T-helper 22 cell (primary cell): Measurements from ENCODE around the gene SUMF2.
"Not testable (repeated sequence)": the region's sequence is repeated elsewhere in the genome, so short reads cannot be mapped to it uniquely, and the experiment has no call there.

Experiments
- DNase-seq: peaks from one replicate; pipeline ENCODE4 v3.0.0-alpha.2; 2020; ENCODE audit warnings: low read depth

Gene SUMF2

DNA sequence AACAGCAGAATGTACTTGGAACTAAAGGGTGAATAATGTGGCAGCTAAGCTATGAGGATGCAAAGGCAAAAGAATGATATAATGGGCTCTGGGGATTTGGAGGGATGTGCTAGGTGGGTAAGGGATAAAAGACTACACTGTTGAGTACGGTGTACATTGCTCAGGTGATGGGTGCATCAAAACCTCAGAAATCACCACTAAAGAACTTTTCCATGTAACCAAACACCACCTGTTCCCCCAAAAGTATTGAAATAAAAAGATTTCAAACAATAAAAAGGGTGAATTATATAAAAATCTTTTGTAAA is 43.8 kb downstream of the SUMF2 start:
- no peak for DNase-seq

DNA sequence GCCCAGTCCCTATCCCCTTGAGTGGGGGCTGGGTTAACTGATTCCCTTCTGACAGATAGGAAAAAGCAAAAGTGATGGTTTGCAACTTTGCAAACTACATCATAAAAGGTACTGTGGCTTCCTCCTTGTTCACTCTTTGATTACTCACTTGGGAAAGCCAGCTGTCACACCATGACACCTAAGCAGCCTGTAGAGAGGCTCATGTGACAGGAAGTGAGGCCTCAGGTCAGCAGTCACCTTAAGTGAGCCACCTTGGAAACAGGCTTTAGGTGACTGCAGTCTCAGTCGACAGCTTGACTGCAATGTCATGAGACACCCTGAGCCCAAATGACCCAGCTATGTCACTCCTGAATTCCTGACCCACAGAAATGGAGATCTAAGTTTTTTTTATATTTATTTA is 46.5 kb downstream of the SUMF2 start:
- DNase-seq = no peak

DNA sequence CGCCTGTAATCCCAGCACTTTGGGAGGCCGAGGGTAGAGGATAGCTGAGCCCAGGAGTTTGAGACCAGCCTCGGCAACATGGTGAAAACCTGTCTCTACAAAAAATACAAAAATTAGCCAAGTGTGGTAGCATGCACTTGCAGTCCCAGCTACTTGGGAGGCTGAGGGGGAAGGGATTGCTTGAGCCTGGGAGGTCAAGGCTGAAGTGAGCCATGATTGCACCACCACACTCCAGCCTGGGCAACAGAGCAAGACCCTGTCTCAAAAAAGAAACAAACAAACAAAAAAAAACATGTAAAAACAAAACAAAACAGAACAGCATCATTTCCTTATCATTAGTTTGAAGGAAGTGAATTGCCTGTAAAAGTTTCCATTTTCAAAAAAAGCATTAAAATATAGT is 48.2 kb downstream of the SUMF2 start:
- DNase-seq = not testable (repeated sequence)

DNA sequence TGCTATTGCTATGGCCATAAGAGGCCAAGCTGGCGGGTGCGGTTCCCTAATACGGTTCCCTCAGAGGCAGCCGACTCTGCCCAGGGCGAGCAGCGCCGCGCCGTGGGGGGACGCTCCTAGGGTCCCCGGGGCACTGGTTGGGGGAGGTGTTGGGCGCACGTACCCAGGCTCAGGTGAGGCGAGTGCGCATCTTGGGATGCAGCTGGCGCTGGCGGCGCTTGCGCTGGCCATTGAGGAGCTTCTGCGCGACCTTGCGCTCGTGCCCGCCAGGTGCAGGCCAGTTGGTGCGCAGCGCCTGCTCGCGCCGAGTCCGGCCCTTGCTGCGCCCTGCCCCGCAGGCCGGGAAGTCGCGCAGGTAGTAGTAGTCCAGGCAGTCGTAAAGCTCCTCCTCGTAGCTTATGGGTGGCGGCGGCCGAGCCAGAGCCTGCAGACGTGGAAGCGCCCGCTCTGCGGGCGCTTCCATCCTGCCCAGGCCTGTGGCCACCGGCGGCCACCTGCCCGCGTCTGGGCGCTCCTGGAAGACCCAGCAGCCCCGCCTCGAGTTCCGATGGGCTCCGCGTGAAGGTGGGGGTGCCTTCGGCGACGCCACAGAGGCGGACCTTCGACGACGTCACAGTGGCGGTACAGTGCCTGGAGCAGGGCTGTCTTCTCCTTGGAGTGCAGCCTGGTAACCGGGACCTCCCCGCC is 51.9 kb downstream of the SUMF2 start, which contains the start of gene NUPR2:
TSS of gene NUPR2 (minus strand) at position 566 of the 687 bp plus-strand sequence. CDS start at position 463, 103 bp downstream.
- DNase-seq = no peak

DNA sequence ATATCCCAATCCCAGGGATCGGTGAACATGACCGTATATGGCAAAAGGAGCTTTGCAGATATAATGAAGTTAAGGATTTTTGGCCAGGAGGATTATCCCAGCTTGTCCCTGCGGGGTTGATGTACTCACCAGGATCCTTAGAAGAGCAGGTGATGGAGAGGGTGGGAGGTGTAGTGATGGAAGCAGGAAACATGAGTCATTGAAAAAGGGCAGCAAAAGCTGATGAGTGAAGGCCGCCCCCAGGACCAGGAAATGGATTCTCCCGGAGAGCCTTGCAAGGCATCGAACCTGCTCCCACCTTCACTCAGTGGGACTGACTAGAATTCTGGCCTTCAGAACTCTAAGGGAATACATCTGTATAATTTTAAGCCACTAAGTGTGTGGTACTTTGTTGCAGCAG is 57.4 kb downstream of the SUMF2 start:
- DNase-seq = no peak

DNA sequence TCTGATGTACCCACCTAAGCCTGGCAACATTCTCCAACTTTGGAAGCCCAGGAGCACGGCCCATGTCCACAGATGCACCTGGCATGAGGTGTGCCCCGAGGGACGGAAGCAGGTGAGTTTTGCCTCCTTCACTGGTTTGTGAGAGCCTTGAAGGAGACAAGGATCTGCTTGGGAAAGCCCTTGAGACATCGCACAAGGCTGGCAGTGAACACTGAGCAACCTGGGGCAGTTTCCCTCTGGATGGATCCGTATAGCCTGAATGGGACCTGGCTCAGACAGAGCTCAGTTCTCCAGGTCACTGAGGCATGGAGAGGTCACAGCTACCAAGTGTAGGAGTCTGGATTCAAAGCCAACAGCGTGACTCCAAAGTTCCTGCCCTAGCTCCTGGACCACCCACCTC is 60.9 kb downstream of the SUMF2 start:
- DNase-seq = no peak

DNA sequence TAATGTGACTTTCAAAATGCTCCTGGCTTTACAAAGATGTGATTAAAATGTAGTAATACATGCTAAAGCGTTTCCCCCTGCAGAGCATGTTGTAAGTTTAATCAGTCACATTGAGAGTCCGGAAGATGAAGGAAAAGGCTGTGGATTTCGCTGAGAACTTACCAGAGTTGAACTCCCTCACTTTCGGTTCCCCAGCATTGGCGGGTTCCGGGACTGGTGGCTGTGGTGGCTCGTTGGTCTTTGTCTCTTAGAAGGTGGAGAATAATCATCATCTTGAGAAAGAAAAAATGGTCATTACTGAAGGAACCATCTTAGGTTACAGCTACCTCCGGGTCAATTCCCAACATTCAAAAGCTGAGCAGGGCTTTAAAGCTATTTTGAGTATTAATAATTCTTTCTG is 61.7 kb downstream of the SUMF2 start:
- DNase-seq = no peak

DNA sequence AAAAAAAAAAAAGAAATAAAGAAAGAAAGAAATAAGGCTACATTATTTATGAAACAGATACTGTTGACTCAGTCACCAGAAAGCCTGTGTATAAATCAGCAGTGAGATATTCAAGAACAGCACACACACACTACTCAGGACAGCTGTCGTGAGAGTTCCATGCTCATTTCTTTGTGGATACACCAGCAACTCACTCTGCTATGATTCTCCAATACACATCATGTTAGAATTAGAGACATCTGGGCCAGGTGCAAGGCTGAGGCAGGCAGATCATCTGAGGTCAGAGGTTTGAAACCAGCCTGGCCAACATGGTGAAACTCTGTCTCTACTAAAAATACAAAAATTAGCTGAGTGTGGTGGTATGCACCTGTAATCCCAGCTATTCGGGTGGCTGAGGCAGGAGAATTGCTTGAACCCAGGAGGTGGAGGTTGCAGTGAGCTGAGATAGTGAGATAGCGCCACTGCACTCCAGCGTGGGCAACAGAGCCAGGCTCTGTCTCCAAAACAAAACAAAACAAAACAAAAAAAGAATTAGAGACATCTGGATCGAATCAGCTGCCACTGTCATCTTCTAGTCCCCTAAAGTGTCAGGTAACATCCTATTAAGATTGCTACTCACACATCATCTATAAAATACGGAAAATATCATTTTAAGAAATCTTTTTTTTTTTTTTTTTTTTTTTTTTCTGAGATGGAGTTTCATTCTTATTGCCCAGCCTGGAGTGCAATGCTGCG is 63.3 kb downstream of the SUMF2 start:
- no peak for DNase-seq
